ENCODE data around the gene CBLC.

The CBLC gene

GRCh38 chr19:44740351-44740824, 37.3 kb upstream of the CBLC start:
- H3K4me2 ChIP-seq (ENCODE audit: low read length), result no peak overlapping the region
- H3K9ac ChIP-seq (ENCODE audit: low read length), result no peak overlapping the region
- peaks cover 21% of the 10 kb centered on the region; the same call in 1 of the 2 replicates for H3K27me3 ChIP-seq (ENCODE audit: low read depth, low read length)
- peaks cover 12% of the 10 kb centered on the region for H3K4me1 ChIP-seq (ENCODE audit: low read length)
- H3K36me3 ChIP-seq (replicated peaks; ENCODE audit: low read depth, low read length), result no peaks in the 10 kb centered on the region
- H3K27ac ChIP-seq (ENCODE audit: low read length), result no peak overlapping the region
- no peaks in the 10 kb centered on the region for H3K9me3 ChIP-seq (ENCODE audit: insufficient read depth, low read length)
- H3K79me2 ChIP-seq (ENCODE audit: low read length), result no peaks in the 10 kb centered on the region
- H2AFZ ChIP-seq (ENCODE audit: low read depth, low read length), result no peak overlapping the region
- TF ChIP-seq EZH2phosphoT487 (IDR thresholded peaks at IDR 0.05; ENCODE audit: low read depth) (no peak), CTCF (IDR thresholded peaks at IDR 0.05; ENCODE audit: low read depth, low read length) (peak; percentile 31)
- H3K4me3 ChIP-seq (ENCODE audit: low read length), result no peak overlapping the region
- no peaks in the 10 kb centered on the region for H4K20me1 ChIP-seq (ENCODE audit: insufficient read depth, low read length)

- no peak for TF ChIP-seq CTCF (IDR thresholded peaks at IDR 0.05; ENCODE audit: low read depth, low read length)
- no peak for TF ChIP-seq EZH2phosphoT487 (IDR thresholded peaks at IDR 0.05; ENCODE audit: low read depth)
- Histone ChIP-seq H3K79me2 (ENCODE audit: low read length) (no peaks in the 10 kb centered on the region), H3K9me3 (ENCODE audit: insufficient read depth, low read length) (no peaks in the 10 kb centered on the region), H3K4me1 (ENCODE audit: low read length) (peaks cover 13% of the 10 kb centered on the region), H3K36me3 (replicated peaks; ENCODE audit: low read depth, low read length) (no peaks in the 10 kb centered on the region), H3K9ac (ENCODE audit: low read length) (no peak overlapping the region), H2AFZ (ENCODE audit: low read depth, low read length) (no peak overlapping the region), H3K4me3 (ENCODE audit: low read length) (no peak overlapping the region), H3K27me3 (ENCODE audit: low read depth, low read length) (peaks cover 28% of the 10 kb centered on the region), H3K27ac (ENCODE audit: low read length) (no peak overlapping the region), H3K4me2 (ENCODE audit: low read length) (no peak overlapping the region), H4K20me1 (ENCODE audit: insufficient read depth, low read length) (no peaks in the 10 kb centered on the region)
Measured at GRCh38 chr19:44741258-44741731, 36.4 kb upstream of the CBLC start.

GRCh38 chr19:44741841-44742329, 35.8 kb upstream of the CBLC start:
- no peak overlapping the region for H3K4me3 ChIP-seq (ENCODE audit: low read length)
- no peaks in the 10 kb centered on the region for H4K20me1 ChIP-seq (ENCODE audit: insufficient read depth, low read length)
- no peak overlapping the region for H3K4me2 ChIP-seq (ENCODE audit: low read length)
- H3K9ac ChIP-seq (ENCODE audit: low read length), result no peak overlapping the region
- peaks cover 19% of the 10 kb centered on the region for H3K4me1 ChIP-seq (ENCODE audit: low read length)
- H3K27me3 ChIP-seq (ENCODE audit: low read depth, low read length), result peaks cover 31% of the 10 kb centered on the region
- H3K27ac ChIP-seq (ENCODE audit: low read length), result no peak overlapping the region
- H2AFZ ChIP-seq (ENCODE audit: low read depth, low read length), result no peak overlapping the region
- H3K9me3 ChIP-seq (ENCODE audit: insufficient read depth, low read length), result no peaks in the 10 kb centered on the region
- no peak for TF ChIP-seq CTCF (IDR thresholded peaks at IDR 0.05; ENCODE audit: low read depth, low read length)
- TF ChIP-seq EZH2phosphoT487 (IDR thresholded peaks at IDR 0.05; ENCODE audit: low read depth), result no peak
- no peaks in the 10 kb centered on the region for H3K36me3 ChIP-seq (replicated peaks; ENCODE audit: low read depth, low read length)
- no peaks in the 10 kb centered on the region for H3K79me2 ChIP-seq (ENCODE audit: low read length)

GRCh38 chr19:44742330-44743061, 35.2 kb upstream of the CBLC start:
- H3K79me2 ChIP-seq (ENCODE audit: low read length), result no peaks in the 10 kb centered on the region
- no peaks in the 10 kb centered on the region for H3K9me3 ChIP-seq (ENCODE audit: insufficient read depth, low read length)
- H2AFZ ChIP-seq (ENCODE audit: low read depth, low read length), result no peak overlapping the region
- no peak overlapping the region for H3K9ac ChIP-seq (ENCODE audit: low read length)
- TF ChIP-seq EZH2phosphoT487 (IDR thresholded peaks at IDR 0.05; ENCODE audit: low read depth) (no peak), CTCF (IDR thresholded peaks at IDR 0.05; ENCODE audit: low read depth, low read length) (no peak)
- H3K27me3 ChIP-seq (ENCODE audit: low read depth, low read length), result peaks cover 28% of the 10 kb centered on the region
- H3K4me3 ChIP-seq (ENCODE audit: low read length), result no peak overlapping the region
- H4K20me1 ChIP-seq (ENCODE audit: insufficient read depth, low read length), result no peaks in the 10 kb centered on the region
- no peak overlapping the region for H3K4me2 ChIP-seq (ENCODE audit: low read length)
- peaks cover 22% of the 10 kb centered on the region for H3K4me1 ChIP-seq (ENCODE audit: low read length)
- H3K36me3 ChIP-seq (replicated peaks; ENCODE audit: low read depth, low read length), result no peaks in the 10 kb centered on the region
- no peak overlapping the region for H3K27ac ChIP-seq (ENCODE audit: low read length)

Data from OCI-LY3 (cell line).